Neural cell (in vitro differentiated cells): ENCODE results near the gene FAM171A1. TPM values are rescaled to one million over a fixed set of nuclear protein-coding genes. Genes with fewer than 3 reads are reported as not detected.

ENCODE experiments used
- H2AFZ ChIP-seq: fragments of 200-600, 300-800 bp; sonication (generic), shearing (Covaris generic); 2 replicates; pipeline ENCODE4 v1.6.0; 2014; ENCODE audit warnings: low read depth, mild to moderate bottlenecking, antibody characterized with exemption, low read length, moderate library complexity
- H3F3A ChIP-seq: fragments of 200-600 bp; shearing (Covaris generic); 2 replicates; pipeline ENCODE4 v1.6.1; 2016; ENCODE audit warnings: mild to moderate bottlenecking, moderate library complexity, mixed read lengths, antibody characterized with exemption, low read length; ENCODE audit not compliant: insufficient read depth, poor library complexity, severe bottlenecking
- H3K27ac ChIP-seq: fragments of 200-600, 300-800 bp; sonication (generic), shearing (Covaris generic); 2 replicates; pipeline ENCODE4 v1.5.1; 2014; ENCODE audit warnings: mild to moderate bottlenecking, low read length, moderate library complexity
- H3K27me3 ChIP-seq: fragments of 300-800, 200-600 bp; sonication (generic), shearing (Covaris generic); 2 replicates; pipeline ENCODE4 v1.6.0; 2014; ENCODE audit warnings: mild to moderate bottlenecking, low read depth, low read length, moderate library complexity; ENCODE audit not compliant: insufficient read depth
- H3K36me3 ChIP-seq: fragments of 300-800, 200-600 bp; sonication (generic), shearing (Covaris generic); 2 replicates; pipeline ENCODE4 v1.5.1; 2014; ENCODE audit warnings: mild to moderate bottlenecking, antibody characterized with exemption, low read length, moderate library complexity; ENCODE audit not compliant: insufficient read depth
- H3K4me2 ChIP-seq: fragments of 300-800, 200-600 bp; sonication (generic), shearing (Covaris generic); 2 replicates; pipeline ENCODE4 v1.6.0; 2014; ENCODE audit warnings: mild to moderate bottlenecking, low read length
- H3K4me3 ChIP-seq: fragments of 300-800, 200-600 bp; sonication (generic), shearing (Covaris generic); 2 replicates; pipeline ENCODE4 v1.5.1; 2014; ENCODE audit warnings: mild to moderate bottlenecking, low read length, moderate library complexity
- H3K79me2 ChIP-seq: fragments of 200-600 bp; shearing (Covaris generic); replicated peaks from 2 replicates; pipeline ENCODE4 v1.6.0; 2014; ENCODE audit warnings: mild to moderate bottlenecking, low read length, moderate library complexity; ENCODE audit not compliant: insufficient read depth
- H3K9ac ChIP-seq: fragments of 300-800, 200-600 bp; sonication (generic), shearing (Covaris generic); 2 replicates; pipeline ENCODE4 v1.6.1; 2016; ENCODE audit warnings: mild to moderate bottlenecking, low read length, mixed read lengths
- H3K9me2 ChIP-seq: fragments of 200-600 bp; shearing (Covaris generic); 2 replicates; pipeline ENCODE4 v1.6.1; 2016; ENCODE audit warnings: mild to moderate bottlenecking, low read length, mixed read lengths; ENCODE audit not compliant: insufficient read depth
- H3K9me3 ChIP-seq: fragments of 200-600, 300-800 bp; sonication (generic), shearing (Covaris generic); 2 replicates; pipeline ENCODE4 v1.6.1; 2016; ENCODE audit warnings: mild to moderate bottlenecking, mixed run types, low read length, moderate library complexity, mixed read lengths
- H4K20me1 ChIP-seq: fragments of 200-600 bp; shearing (Covaris generic); 2 replicates; pipeline ENCODE4 v1.6.1; 2016; ENCODE audit warnings: mild to moderate bottlenecking, mixed run types; ENCODE audit not compliant: insufficient read depth
- EP300 ChIP-seq: fragments of 450-650 bp; conservative IDR thresholded peaks from 2 replicates; pipeline ENCODE4 v1.6.1; 2014; ENCODE audit warnings: antibody characterized with exemption, mild to moderate bottlenecking, moderate library complexity; ENCODE audit not compliant: poor library complexity, severe bottlenecking
- EZH2 ChIP-seq: fragments of 200-600, 300-800 bp; shearing (Covaris generic), sonication (generic); IDR thresholded peaks from 2 replicates; pipeline ENCODE4 v1.6.1; 2014; ENCODE audit warnings: antibody characterized with exemption, low read length, borderline replicate concordance, mild to moderate bottlenecking; ENCODE audit not compliant: insufficient read depth, poor library complexity, severe bottlenecking
- MXI1 ChIP-seq: fragments of 450-650 bp; conservative IDR thresholded peaks from 2 replicates; pipeline ENCODE4 v1.6.1; 2014; ENCODE audit warnings: antibody characterized with exemption, mild to moderate bottlenecking; ENCODE audit not compliant: poor library complexity, severe bottlenecking
- POLR2AphosphoS5 ChIP-seq: IDR thresholded peaks from 2 replicates; pipeline ENCODE4 v1.6.1; 2012
- RAD21 ChIP-seq: fragments of 450-650 bp; conservative IDR thresholded peaks from 2 replicates; pipeline ENCODE4 v1.6.1; 2014; ENCODE audit warnings: antibody characterized with exemption, mild to moderate bottlenecking, moderate library complexity
- SMC3 ChIP-seq: fragments of 450-650 bp; conservative IDR thresholded peaks from 2 replicates; pipeline ENCODE4 v1.6.1; 2014; ENCODE audit warnings: antibody characterized with exemption, mild to moderate bottlenecking, moderate library complexity; ENCODE audit not compliant: poor library complexity
- TAF1 ChIP-seq: IDR thresholded peaks from 2 replicates; pipeline ENCODE4 v1.6.1; 2012; ENCODE audit warnings: low read depth
- polyA plus RNA-seq: library from polyadenylated mRNA; depleted of rRNA; stranded (reverse); fragments of >200 nt; gene quantifications from 2 replicates; pipeline ENCODE4 v1.2.3, GENCODE V29; 2014
- TF ChIP-seq, protein P1 (sequence below): fragments of 450-650 bp; IDR thresholded peaks from 2 replicates; pipeline ENCODE4 v1.5.1; 2014; ENCODE audit warnings: antibody characterized with exemption, mild to moderate bottlenecking, moderate library complexity; ENCODE audit not compliant: poor library complexity, severe bottlenecking
- TF ChIP-seq, protein P2 (sequence below): IDR thresholded peaks from 2 replicates; pipeline ENCODE4 v1.6.1; 2012; ENCODE audit warnings: borderline replicate concordance

FAM171A1 gene
- polyA plus RNA-seq, 1 donor from 2014 or later = 28.8 TPM

GRCh38 chr10:15324611-15325010 is 46.5 kb downstream of the FAM171A1 start:
- H3K4me2 ChIP-seq = no peak overlapping the region
- TF ChIP-seq, protein P1, sequence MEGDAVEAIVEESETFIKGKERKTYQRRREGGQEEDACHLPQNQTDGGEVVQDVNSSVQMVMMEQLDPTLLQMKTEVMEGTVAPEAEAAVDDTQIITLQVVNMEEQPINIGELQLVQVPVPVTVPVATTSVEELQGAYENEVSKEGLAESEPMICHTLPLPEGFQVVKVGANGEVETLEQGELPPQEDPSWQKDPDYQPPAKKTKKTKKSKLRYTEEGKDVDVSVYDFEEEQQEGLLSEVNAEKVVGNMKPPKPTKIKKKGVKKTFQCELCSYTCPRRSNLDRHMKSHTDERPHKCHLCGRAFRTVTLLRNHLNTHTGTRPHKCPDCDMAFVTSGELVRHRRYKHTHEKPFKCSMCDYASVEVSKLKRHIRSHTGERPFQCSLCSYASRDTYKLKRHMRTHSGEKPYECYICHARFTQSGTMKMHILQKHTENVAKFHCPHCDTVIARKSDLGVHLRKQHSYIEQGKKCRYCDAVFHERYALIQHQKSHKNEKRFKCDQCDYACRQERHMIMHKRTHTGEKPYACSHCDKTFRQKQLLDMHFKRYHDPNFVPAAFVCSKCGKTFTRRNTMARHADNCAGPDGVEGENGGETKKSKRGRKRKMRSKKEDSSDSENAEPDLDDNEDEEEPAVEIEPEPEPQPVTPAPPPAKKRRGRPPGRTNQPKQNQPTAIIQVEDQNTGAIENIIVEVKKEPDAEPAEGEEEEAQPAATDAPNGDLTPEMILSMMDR = no peak
- no peak for TF ChIP-seq POLR2AphosphoS5
- TF ChIP-seq, protein P2, sequence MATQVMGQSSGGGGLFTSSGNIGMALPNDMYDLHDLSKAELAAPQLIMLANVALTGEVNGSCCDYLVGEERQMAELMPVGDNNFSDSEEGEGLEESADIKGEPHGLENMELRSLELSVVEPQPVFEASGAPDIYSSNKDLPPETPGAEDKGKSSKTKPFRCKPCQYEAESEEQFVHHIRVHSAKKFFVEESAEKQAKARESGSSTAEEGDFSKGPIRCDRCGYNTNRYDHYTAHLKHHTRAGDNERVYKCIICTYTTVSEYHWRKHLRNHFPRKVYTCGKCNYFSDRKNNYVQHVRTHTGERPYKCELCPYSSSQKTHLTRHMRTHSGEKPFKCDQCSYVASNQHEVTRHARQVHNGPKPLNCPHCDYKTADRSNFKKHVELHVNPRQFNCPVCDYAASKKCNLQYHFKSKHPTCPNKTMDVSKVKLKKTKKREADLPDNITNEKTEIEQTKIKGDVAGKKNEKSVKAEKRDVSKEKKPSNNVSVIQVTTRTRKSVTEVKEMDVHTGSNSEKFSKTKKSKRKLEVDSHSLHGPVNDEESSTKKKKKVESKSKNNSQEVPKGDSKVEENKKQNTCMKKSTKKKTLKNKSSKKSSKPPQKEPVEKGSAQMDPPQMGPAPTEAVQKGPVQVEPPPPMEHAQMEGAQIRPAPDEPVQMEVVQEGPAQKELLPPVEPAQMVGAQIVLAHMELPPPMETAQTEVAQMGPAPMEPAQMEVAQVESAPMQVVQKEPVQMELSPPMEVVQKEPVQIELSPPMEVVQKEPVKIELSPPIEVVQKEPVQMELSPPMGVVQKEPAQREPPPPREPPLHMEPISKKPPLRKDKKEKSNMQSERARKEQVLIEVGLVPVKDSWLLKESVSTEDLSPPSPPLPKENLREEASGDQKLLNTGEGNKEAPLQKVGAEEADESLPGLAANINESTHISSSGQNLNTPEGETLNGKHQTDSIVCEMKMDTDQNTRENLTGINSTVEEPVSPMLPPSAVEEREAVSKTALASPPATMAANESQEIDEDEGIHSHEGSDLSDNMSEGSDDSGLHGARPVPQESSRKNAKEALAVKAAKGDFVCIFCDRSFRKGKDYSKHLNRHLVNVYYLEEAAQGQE = no peak
- TF ChIP-seq MXI1 = no peak
- no peak for TF ChIP-seq TAF1
- no peak for TF ChIP-seq RAD21

GRCh38 chr10:15324113-15324512 is 47.0 kb downstream of the FAM171A1 start:
- no peak overlapping the region for H3K27ac ChIP-seq

More at GRCh38 chr10:15324611-15325010, 46.5 kb downstream of the FAM171A1 start:
- Histone ChIP-seq H2AFZ (no peak overlapping the region), H3K27me3 (no peaks in the 10 kb centered on the region), H3K9ac (no peak overlapping the region), H3K4me3 (no peak overlapping the region), H3K9me2 (no peaks in the 10 kb centered on the region), H4K20me1 (no peaks in the 10 kb centered on the region), H3K36me3 (no peaks in the 10 kb centered on the region), H3K27ac (no peak overlapping the region), H3K79me2 (peaks cover 8% of the 10 kb centered on the region), H3K9me3 (no peaks in the 10 kb centered on the region), H3F3A (no peaks in the 10 kb centered on the region)

GRCh38 chr10:15322356-15322755 is 48.7 kb downstream of the FAM171A1 start:
- H3K27ac ChIP-seq = no peak overlapping the region
- H4K20me1 ChIP-seq = no peaks in the 10 kb centered on the region
- H3K4me2 ChIP-seq = peak overlapping the region; percentile 7
- no peaks in the 10 kb centered on the region for H3K9me3 ChIP-seq
- no peaks in the 10 kb centered on the region for H3F3A ChIP-seq
- H3K79me2 ChIP-seq = peaks cover 7% of the 10 kb centered on the region
- H2AFZ ChIP-seq = no peak overlapping the region
- H3K27me3 ChIP-seq = no peaks in the 10 kb centered on the region
- TF ChIP-seq RAD21 (no peak), EZH2 (no peak)
- H3K36me3 ChIP-seq = no peaks in the 10 kb centered on the region
- H3K9ac ChIP-seq = no peak overlapping the region
- H3K4me3 ChIP-seq = no peak overlapping the region
- H3K9me2 ChIP-seq = no peaks in the 10 kb centered on the region

More at GRCh38 chr10:15324113-15324512, 47.0 kb downstream of the FAM171A1 start:
- Histone ChIP-seq H3K4me2 (no peak overlapping the region), H4K20me1 (no peaks in the 10 kb centered on the region), H3K9me2 (no peaks in the 10 kb centered on the region), H2AFZ (no peak overlapping the region), H3K9me3 (no peaks in the 10 kb centered on the region), H3K36me3 (no peaks in the 10 kb centered on the region), H3K27me3 (no peaks in the 10 kb centered on the region), H3K79me2 (peaks cover 8% of the 10 kb centered on the region), H3K9ac (no peak overlapping the region), H3K4me3 (no peak overlapping the region), H3F3A (no peaks in the 10 kb centered on the region)
- TF ChIP-seq SMC3 (no peak), EP300 (no peak)
